K562 (cell line): ENCODE data around the gene TMEM217. TPM values are rescaled to one million over a fixed set of nuclear protein-coding genes. Genes with fewer than 3 reads are reported as not detected.

Experiments used
- MAFF ChIP-seq: IDR thresholded peaks from 2 replicates; pipeline ENCODE4 v1.6.1; 2012; ENCODE audit warnings: low read length, improper control_type of control experiment
- MCM7 ChIP-seq, 2 experiments: fragments of 450-650 bp; IDR thresholded peaks; 2 replicates each; pipeline ENCODE4 v1.6.1; 2016 to 2018
- NCOA2 ChIP-seq, 2 experiments: fragments of 450-650 bp; IDR thresholded peaks; 2 replicates each; pipeline ENCODE4 v1.6.1; 2018; ENCODE audit warnings: mild to moderate bottlenecking in 2 of 2, moderate library complexity in 1 of 2; ENCODE audit not compliant: partially characterized antibody in 2 of 2
- RBM14 ChIP-seq: fragments of 200-400 bp; formaldehyde crosslinking; IDR thresholded peaks from 2 replicates; pipeline ENCODE4 v1.6.1; 2018; ENCODE audit warnings: low read depth, mild to moderate bottlenecking, low read length, moderate library complexity, borderline replicate concordance; ENCODE audit not compliant: insufficient read depth
- ZNF263 ChIP-seq: sonication (generic); formaldehyde crosslinking; IDR thresholded peaks from 2 replicates; pipeline ENCODE4 v1.8.0; 2022; ENCODE audit warnings: mild to moderate bottlenecking, missing genetic modification reagents, borderline replicate concordance
- ZNF586 ChIP-seq: fragments of 450-650 bp; formaldehyde crosslinking; conservative IDR thresholded peaks from 2 replicates; pipeline ENCODE4 v1.4.0; 2020; ENCODE audit warnings: mild to moderate bottlenecking, moderate library complexity
- polyA plus RNA-seq, 8 experiments: library from polyadenylated mRNA; depleted of rRNA in 4 of 8; stranded (reverse) in 5 of 8; unstranded in 3 of 8; fragments of >200 nt; fragmentation: Nextera tagmentation in 2 of 8; fragmentation: Illumina TruSeq in 1 of 8; extraction: Ambion mirVana in 2 of 8; extraction: Trizol in 1 of 8; gene quantifications; 2 replicates each; pipeline versions ENCODE4 v1.2.1 to v1.2.3, GENCODE V29; 2011 to 2014; ENCODE audit warnings: inconsistent platforms in 1 of 8, missing spikeins in 1 of 8
- total RNA-seq, 7 experiments: library from RNA; depleted of rRNA in 6 of 7; stranded (reverse); fragments of >200 nt in 6 of 7; fragmentation: Illumina TruSeq in 2 of 7; extraction: Trizol in 2 of 7; gene quantifications; 2 replicates each; pipeline versions ENCODE4 v1.2.1 to v1.2.3, GENCODE V29; 2011 to 2021; ENCODE audit warnings: low replicate concordance in 1 of 7
- TF ChIP-seq, protein P1 (sequence below): fragments of 250-450 bp; sonication (Bioruptor Pico); IDR thresholded peaks from 2 replicates; pipeline ENCODE4 v1.8.0; 2021; ENCODE audit warnings: moderate library complexity, mild to moderate bottlenecking, inconsistent platforms
- TF ChIP-seq, protein P2 (sequence below): fragments of 250-450 bp; sonication (Bioruptor Pico); IDR thresholded peaks from 2 replicates; pipeline ENCODE4 v1.4.0; 2020; ENCODE audit warnings: borderline replicate concordance
- TF ChIP-seq, protein P3 (sequence below): sonication (generic); formaldehyde crosslinking; IDR thresholded peaks from 2 replicates; pipeline ENCODE4 v1.8.1; 2023; ENCODE audit warnings: missing genetic modification reagents, mild to moderate bottlenecking, borderline replicate concordance
- TF ChIP-seq, protein P4 (sequence below): fragments of 450-650 bp; conservative IDR thresholded peaks from 2 replicates; pipeline ENCODE4 v1.6.1; 2016; ENCODE audit warnings: missing genetic modification characterization, low read depth, mild to moderate bottlenecking, control low read depth, missing compliant biosample characterization

TMEM217 gene
- total and polyA plus RNA-seq, 9 of the 15 experiments (the other 6 are each of a cell fraction or from before 2014, with no cell fraction given) = 1.3 to 8.0 (median 1.9) TPM

DNA sequence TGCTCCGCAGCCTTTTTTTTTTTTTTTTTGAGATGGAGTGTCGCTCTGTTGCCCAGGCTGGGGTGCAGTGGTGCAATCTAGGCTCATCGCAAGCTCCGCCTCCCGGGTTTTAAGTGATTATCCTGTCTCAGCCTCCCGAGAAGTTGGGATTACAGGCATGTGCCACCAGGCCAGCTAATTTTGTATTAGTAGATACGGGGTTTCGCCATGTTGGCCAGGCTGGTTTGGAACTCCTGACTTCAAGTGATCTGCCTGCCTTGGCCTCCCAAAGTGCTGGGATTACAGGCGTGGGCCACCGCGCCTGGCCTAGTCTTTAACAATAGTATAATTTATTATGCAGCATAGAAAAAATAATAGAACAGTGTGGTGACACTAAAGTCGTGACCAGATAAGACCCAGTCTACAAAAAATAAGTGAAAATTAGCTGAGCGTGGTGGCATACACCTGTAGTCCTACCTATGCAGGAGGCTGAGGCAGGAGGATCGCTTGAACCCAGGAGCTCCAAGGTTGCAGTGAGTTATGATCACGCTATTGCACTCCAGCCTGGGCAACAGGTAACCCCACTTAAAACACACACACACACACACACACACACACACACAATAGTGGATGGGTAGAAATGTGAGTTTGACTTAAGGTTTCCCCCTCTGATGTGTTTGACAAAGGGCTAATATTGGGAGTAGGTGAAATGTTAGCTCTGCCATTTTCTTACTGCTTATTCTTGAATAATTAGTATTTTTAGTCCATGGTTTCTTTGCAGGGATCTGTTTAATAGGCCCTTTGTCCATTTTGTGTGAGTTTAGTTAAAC, 81.5 kb downstream of the TMEM217 start (continued):
- TF ChIP-seq, protein P1, sequence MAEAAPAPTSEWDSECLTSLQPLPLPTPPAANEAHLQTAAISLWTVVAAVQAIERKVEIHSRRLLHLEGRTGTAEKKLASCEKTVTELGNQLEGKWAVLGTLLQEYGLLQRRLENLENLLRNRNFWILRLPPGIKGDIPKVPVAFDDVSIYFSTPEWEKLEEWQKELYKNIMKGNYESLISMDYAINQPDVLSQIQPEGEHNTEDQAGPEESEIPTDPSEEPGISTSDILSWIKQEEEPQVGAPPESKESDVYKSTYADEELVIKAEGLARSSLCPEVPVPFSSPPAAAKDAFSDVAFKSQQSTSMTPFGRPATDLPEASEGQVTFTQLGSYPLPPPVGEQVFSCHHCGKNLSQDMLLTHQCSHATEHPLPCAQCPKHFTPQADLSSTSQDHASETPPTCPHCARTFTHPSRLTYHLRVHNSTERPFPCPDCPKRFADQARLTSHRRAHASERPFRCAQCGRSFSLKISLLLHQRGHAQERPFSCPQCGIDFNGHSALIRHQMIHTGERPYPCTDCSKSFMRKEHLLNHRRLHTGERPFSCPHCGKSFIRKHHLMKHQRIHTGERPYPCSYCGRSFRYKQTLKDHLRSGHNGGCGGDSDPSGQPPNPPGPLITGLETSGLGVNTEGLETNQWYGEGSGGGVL (CRISPR knock-in tag) = no peak
- TF ChIP-seq ZNF263 (no peak), MAFF (0 out of 2 replicates have a peak, but pooled peaks have one; percentile 1), MCM7 (IDR thresholded peaks at IDR 0.05) (no peak), ZNF586 (CRISPR knock-in tag) (peak; percentile 41; the same call in 1 of the 2 replicates), NCOA2 (IDR thresholded peaks at IDR 0.05; ENCODE audit: partially characterized antibody in 2 of 2) (no peak), RBM14 (no peak)
- TF ChIP-seq, protein P2, sequence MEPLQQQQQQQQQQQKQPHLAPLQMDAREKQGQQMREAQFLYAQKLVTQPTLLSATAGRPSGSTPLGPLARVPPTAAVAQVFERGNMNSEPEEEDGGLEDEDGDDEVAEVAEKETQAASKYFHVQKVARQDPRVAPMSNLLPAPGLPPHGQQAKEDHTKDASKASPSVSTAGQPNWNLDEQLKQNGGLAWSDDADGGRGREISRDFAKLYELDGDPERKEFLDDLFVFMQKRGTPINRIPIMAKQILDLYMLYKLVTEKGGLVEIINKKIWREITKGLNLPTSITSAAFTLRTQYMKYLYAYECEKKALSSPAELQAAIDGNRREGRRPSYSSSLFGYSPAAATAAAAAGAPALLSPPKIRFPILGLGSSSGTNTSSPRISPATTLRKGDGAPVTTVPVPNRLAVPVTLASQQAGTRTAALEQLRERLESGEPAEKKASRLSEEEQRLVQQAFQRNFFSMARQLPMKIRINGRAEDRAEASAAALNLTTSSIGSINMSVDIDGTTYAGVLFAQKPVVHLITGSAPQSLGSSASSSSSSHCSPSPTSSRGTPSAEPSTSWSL (CRISPR knock-in tag) = no peak
- TF ChIP-seq, protein P3, sequence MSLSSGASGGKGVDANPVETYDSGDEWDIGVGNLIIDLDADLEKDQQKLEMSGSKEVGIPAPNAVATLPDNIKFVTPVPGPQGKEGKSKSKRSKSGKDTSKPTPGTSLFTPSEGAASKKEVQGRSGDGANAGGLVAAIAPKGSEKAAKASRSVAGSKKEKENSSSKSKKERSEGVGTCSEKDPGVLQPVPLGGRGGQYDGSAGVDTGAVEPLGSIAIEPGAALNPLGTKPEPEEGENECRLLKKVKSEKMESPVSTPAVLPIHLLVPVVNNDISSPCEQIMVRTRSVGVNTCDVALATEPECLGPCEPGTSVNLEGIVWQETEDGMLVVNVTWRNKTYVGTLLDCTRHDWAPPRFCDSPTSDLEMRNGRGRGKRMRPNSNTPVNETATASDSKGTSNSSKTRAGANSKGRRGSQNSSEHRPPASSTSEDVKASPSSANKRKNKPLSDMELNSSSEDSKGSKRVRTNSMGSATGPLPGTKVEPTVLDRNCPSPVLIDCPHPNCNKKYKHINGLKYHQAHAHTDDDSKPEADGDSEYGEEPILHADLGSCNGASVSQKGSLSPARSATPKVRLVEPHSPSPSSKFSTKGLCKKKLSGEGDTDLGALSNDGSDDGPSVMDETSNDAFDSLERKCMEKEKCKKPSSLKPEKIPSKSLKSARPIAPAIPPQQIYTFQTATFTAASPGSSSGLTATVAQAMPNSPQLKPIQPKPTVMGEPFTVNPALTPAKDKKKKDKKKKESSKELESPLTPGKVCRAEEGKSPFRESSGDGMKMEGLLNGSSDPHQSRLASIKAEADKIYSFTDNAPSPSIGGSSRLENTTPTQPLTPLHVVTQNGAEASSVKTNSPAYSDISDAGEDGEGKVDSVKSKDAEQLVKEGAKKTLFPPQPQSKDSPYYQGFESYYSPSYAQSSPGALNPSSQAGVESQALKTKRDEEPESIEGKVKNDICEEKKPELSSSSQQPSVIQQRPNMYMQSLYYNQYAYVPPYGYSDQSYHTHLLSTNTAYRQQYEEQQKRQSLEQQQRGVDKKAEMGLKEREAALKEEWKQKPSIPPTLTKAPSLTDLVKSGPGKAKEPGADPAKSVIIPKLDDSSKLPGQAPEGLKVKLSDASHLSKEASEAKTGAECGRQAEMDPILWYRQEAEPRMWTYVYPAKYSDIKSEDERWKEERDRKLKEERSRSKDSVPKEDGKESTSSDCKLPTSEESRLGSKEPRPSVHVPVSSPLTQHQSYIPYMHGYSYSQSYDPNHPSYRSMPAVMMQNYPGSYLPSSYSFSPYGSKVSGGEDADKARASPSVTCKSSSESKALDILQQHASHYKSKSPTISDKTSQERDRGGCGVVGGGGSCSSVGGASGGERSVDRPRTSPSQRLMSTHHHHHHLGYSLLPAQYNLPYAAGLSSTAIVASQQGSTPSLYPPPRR (CRISPR knock-in tag) = 0 out of 2 replicates have a peak, but pooled peaks have one; percentile 77
- TF ChIP-seq, protein P4, sequence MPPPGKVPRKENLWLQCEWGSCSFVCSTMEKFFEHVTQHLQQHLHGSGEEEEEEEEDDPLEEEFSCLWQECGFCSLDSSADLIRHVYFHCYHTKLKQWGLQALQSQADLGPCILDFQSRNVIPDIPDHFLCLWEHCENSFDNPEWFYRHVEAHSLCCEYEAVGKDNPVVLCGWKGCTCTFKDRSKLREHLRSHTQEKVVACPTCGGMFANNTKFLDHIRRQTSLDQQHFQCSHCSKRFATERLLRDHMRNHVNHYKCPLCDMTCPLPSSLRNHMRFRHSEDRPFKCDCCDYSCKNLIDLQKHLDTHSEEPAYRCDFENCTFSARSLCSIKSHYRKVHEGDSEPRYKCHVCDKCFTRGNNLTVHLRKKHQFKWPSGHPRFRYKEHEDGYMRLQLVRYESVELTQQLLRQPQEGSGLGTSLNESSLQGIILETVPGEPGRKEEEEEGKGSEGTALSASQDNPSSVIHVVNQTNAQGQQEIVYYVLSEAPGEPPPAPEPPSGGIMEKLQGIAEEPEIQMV (tag) = no peak
